Central memory CD8-positive, alpha-beta T cell (primary cell): ENCODE results near the gene MYO9B.

Experiments
- ATAC-seq: fragments of 150-1000 bp; cut with Tn5 transposase; replicated peaks from 2 replicates; pipeline ENCODE4 v1.10.0; 2022; ENCODE audit warnings: mild to moderate bottlenecking, moderate FRiP score, moderate number of reproducible peaks; ENCODE audit not compliant: poor library complexity, severe bottlenecking; ENCODE audit errors: extremely low read depth
- DNase-seq, 2 donors: peaks; one replicate each; pipeline ENCODE4 v3.0.0; 2021; ENCODE audit warnings: low spot score in 2 of 2
- H3K27ac Mint-ChIP-seq: one replicate; pipeline ENCODE4 v1.8.0; 2022; ENCODE audit warnings: low read depth, mild to moderate bottlenecking, moderate library complexity, mixed read lengths
- H3K27me3 Mint-ChIP-seq: one replicate; pipeline ENCODE4 v1.8.0; 2022; ENCODE audit warnings: mixed read lengths
- H3K36me3 Mint-ChIP-seq: one replicate; pipeline ENCODE4 v1.8.0; 2022; ENCODE audit warnings: mild to moderate bottlenecking, moderate library complexity, mixed read lengths; ENCODE audit not compliant: insufficient read depth
- H3K4me1 Mint-ChIP-seq: one replicate; pipeline ENCODE4 v1.8.0; 2022; ENCODE audit warnings: mixed read lengths
- H3K4me3 Mint-ChIP-seq: one replicate; pipeline ENCODE4 v1.8.0; 2022; ENCODE audit warnings: mild to moderate bottlenecking, moderate library complexity, mixed read lengths
- H3K9me3 Mint-ChIP-seq: one replicate; pipeline ENCODE4 v1.8.0; 2022; ENCODE audit warnings: mixed read lengths

MYO9B gene

DNA sequence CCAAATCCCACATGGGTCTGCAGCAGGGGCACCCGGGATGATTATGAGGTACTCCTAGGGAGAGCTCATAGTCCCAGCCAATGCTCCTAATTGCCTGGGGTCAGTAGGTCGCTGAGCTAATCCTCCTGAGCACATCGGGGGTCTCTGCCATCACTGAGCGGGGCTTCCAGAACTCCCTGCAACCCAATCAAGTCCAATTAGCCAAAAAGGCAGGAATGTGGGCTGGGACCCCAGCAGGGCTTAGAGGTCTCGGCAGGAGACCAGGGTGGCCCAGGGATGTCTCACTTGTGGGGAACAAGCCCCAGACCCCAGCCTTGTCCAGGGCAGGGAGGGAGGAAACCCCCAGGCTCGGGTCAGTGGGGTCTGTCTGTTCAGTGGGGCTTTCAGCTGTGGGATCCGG is 31.8 kb upstream of the MYO9B start:
- no peak overlapping the region for H3K4me3 Mint-ChIP-seq
- DNase-seq: no peak
- H3K9me3 Mint-ChIP-seq: no peaks in the 10 kb centered on the region
- peaks cover 35% of the 10 kb centered on the region for H3K27me3 Mint-ChIP-seq
- H3K36me3 Mint-ChIP-seq: no peaks in the 10 kb centered on the region
- H3K4me1 Mint-ChIP-seq: no peaks in the 10 kb centered on the region
- no peak for ATAC-seq
- H3K27ac Mint-ChIP-seq: no peak overlapping the region

DNA sequence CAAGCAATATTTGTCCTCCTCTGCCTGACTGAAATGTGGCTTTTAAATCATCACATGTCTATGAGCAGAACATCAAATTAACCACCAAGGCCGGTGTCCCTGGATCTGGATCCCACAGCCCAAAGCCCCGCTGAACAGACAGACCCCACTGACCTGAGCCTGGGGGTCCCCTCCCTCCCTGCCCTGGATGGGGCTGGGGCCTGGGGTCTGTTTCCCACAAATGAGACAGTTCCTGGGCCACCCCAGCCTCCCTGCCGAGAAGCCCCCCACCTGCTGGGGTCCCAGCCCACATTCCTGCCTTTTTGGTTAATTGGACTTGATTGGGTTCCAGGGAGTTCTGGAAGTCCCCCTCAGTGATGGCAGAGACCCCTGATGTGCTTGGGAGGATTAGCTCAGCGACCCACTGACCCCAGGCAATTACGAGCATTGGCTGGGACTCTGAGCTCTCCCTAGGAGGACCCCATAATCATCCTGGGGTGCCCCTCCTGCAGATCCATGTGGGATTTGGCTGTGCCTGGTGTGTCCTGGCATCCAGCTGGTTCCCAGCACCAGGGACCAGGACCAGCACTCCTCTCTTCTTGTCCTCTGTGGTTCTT is 29.6 kb upstream of the MYO9B start:
- H3K27ac Mint-ChIP-seq: no peak overlapping the region
- DNase-seq (no peak), ATAC-seq (no peak)
- peaks cover 9% of the 10 kb centered on the region for H3K36me3 Mint-ChIP-seq
- peaks cover 12% of the 10 kb centered on the region for H3K27me3 Mint-ChIP-seq
- H3K4me1 Mint-ChIP-seq: no peaks in the 10 kb centered on the region
- no peaks in the 10 kb centered on the region for H3K9me3 Mint-ChIP-seq
- no peak overlapping the region for H3K4me3 Mint-ChIP-seq

DNA sequence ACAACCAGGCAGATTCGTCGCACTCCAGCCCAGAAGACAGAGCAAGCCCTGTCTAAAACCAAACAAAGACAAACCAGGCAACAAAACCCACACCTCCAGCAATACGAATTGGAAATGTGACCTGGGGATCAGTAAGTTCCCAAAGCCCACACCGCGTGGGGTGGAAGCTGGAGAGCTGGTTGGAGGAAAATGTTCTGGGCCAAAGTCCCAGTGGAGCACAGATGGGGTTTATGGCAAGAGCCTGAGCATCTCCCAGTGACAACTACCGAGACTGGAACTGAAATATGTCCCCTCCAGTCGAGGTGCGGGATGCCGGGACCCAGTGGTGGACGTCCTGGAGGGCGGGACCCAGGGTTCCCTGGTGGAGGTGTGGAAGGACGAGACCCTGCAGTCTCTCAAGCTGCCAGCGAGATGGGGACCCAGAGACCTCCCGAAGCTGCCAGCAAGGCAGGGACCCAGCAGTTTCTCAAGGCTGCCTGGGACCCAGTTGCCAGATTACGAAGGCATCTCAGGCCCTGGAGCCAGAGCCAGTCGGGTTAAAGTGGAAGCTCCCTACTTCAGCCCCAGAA is 26.6 kb upstream of the MYO9B start:
- no peaks in the 10 kb centered on the region for H3K9me3 Mint-ChIP-seq
- no peak for ATAC-seq
- DNase-seq: no peak
- H3K27ac Mint-ChIP-seq: no peak overlapping the region
- H3K36me3 Mint-ChIP-seq: peaks cover 17% of the 10 kb centered on the region
- no peak overlapping the region for H3K4me3 Mint-ChIP-seq
- no peaks in the 10 kb centered on the region for H3K27me3 Mint-ChIP-seq
- H3K4me1 Mint-ChIP-seq: no peaks in the 10 kb centered on the region

DNA sequence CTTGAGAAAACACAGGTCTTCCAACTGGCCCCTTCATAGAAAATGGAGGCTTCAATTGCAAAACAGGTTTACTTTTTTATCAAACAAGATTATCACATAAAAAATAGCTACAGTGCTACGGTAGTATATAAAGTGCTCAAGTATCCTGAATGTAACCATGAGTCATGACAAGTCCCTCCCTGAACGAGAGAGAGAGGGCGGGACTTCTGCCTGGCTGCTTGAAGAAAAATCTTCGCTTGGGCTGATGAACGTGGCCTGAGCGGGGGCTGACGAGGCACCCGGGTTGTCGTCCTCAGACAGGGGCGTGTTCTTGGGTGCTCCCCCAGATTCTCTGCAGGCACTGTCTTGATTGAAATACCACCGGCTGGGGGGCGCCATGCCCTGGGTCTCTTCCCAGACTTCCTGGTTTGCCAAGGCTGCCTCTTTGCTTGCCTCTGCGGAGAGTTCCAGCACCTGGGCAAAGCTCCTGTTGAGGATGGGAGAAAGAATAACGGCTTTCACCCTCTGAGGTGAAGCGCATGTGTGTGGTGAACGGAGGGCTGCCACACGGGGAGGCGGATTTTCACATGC is 25.8 kb upstream of the MYO9B start:
- H3K9me3 Mint-ChIP-seq: no peaks in the 10 kb centered on the region
- H3K27ac Mint-ChIP-seq: no peak overlapping the region
- no peaks in the 10 kb centered on the region for H3K4me1 Mint-ChIP-seq
- H3K4me3 Mint-ChIP-seq: no peak overlapping the region
- DNase-seq: no peak
- ATAC-seq: no peak
- H3K36me3 Mint-ChIP-seq: peaks cover 22% of the 10 kb centered on the region
- H3K27me3 Mint-ChIP-seq: no peaks in the 10 kb centered on the region

DNA sequence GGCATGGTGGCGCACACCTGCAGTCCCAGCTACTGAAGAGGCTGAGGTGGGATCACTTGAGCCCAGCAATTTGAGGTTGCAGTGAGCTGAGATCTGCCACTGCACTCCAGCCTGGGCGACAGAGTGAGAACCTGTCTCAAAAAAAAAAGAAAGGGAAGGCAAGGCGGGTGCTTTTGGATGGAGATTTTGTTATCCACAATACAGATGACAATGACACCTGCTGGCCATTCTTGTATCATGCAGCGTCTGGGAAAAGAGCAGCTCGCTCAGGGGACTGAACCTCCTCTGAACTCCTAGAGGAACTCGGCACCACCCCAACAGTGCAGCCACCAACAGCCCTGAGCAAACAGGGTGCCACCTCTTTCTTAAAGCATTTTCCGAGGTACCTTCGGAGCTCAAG is 23.1 kb upstream of the MYO9B start:
- ATAC-seq (no peak), DNase-seq (no peak)
- Mint-ChIP-seq H3K36me3 (peaks cover 30% of the 10 kb centered on the region), H3K4me3 (no peak overlapping the region), H3K27ac (no peak overlapping the region), H3K27me3 (no peaks in the 10 kb centered on the region), H3K4me1 (no peaks in the 10 kb centered on the region), H3K9me3 (no peaks in the 10 kb centered on the region)

DNA sequence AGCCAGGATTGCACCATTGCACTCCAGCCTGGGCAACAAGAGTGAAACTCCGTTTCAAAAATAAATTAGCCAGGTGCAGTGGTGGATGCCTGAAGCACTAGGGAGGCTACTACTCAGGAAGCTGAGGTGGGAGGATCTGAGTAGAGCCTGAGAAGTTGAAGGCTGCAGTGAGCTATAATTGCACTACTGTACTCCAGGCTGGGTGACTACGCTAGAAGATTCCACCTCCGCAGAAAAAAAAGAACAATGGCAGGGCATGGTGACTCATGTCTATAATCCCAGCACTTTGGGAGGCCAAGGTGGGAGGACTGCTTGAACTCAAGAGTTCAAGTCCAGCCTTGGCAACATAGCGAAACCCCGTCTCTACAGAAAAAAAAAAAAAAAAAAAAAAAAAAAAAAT is 20.8 kb upstream of the MYO9B start:
- H3K4me3 Mint-ChIP-seq: no peak overlapping the region

DNA sequence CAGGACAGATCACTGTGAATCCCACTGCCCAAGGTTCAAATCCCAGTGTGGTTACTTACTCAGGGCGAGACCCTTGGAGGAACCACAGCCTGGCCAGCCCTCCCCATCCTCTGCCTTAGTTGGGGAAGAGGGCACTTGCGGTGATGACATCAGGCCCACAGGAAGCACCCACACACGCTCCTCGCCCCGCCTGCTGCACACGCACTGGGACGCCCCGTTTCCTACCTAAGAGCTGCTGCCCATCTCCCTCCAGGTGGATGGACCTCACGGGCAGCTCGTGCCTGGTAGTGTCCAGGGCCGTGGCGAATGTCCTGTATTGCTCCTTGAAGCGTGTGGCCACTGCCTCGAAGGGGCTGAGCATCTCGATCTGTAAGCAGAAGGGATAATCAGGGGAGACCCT is 19.9 kb upstream of the MYO9B start:
- Mint-ChIP-seq H3K9me3 (no peaks in the 10 kb centered on the region), H3K36me3 (peaks cover 33% of the 10 kb centered on the region), H3K4me1 (no peaks in the 10 kb centered on the region), H3K27ac (no peak overlapping the region), H3K4me3 (no peak overlapping the region), H3K27me3 (no peaks in the 10 kb centered on the region)
- no peak for ATAC-seq
- no peak for DNase-seq

More for the DNA sequence above, 20.8 kb upstream of the MYO9B start:
- H3K27ac Mint-ChIP-seq: no peak overlapping the region
- H3K27me3 Mint-ChIP-seq: no peaks in the 10 kb centered on the region
- no peaks in the 10 kb centered on the region for H3K4me1 Mint-ChIP-seq
- no peaks in the 10 kb centered on the region for H3K9me3 Mint-ChIP-seq
- H3K36me3 Mint-ChIP-seq: peaks cover 41% of the 10 kb centered on the region
- ATAC-seq: no peak
- DNase-seq: no peak

DNA sequence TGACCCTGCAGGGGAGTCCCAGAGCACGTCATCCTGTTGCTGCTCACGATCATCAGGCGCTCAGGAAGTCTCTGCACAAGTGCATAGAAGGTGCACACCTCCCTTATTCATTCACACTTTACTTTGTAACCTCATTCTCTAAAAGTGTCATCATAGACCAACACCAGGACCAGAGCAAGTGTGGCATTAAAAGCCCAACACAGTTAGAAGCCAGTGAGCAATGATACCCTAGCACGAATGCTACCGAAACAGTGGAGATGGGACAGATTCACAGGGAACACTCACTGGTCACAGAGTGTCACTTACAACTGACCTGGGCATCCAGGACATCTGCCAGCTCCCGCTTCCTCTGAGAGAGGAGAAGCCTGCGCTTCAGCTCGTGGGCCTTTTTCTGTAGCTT is 17.3 kb upstream of the MYO9B start:
- Mint-ChIP-seq H3K9me3 (no peaks in the 10 kb centered on the region), H3K4me1 (peaks cover 3% of the 10 kb centered on the region), H3K27me3 (no peaks in the 10 kb centered on the region), H3K27ac (no peak overlapping the region), H3K4me3 (no peak overlapping the region), H3K36me3 (peaks cover 28% of the 10 kb centered on the region)
- no peak for ATAC-seq
- DNase-seq: no peak

DNA sequence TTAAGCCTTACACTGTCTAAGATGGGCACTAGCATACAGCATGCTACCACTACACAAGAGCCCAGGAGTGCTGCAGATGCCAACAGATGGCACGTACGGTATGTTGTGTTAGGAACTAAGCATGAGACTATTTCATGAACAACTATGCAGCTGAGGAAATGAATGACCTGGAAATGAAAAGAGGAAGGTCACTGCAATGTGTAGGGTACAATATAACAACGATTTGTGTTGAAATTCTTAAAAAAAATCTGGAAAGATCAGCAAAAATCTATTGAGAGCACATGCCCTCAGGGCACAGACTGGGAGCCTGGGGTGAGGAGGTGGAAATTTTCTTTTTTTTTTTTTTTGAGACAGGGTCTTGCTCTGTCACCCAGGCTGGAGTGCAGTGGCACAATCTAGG is 14.8 kb upstream of the MYO9B start:
- H3K4me3 Mint-ChIP-seq: no peak overlapping the region
- no peaks in the 10 kb centered on the region for H3K27me3 Mint-ChIP-seq
- peaks cover 25% of the 10 kb centered on the region for H3K4me1 Mint-ChIP-seq
- H3K9me3 Mint-ChIP-seq: no peaks in the 10 kb centered on the region
- ATAC-seq (no peak), DNase-seq (no peak)
- no peak overlapping the region for H3K27ac Mint-ChIP-seq
- peaks cover 30% of the 10 kb centered on the region for H3K36me3 Mint-ChIP-seq

DNA sequence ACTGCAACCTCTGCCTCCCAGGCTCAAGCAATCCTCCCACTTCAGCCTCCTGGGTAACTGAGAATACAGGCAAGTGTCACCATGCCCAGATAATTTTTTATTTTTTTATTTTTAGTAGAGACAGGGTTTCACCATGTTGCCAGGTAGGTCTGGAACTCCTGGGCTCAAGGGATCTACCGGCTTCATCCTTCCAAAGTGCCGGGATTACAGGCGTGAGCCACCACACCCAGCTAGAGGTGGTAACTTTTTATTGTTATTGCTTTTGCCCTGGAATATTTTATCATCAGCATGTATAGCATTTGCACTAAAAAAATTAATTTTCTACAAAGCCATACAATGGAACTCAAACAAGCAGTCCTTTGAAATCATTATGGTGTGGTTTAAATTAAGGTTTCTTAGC is 14.4 kb upstream of the MYO9B start:
- H3K4me3 Mint-ChIP-seq: no peak overlapping the region
- no peaks in the 10 kb centered on the region for H3K9me3 Mint-ChIP-seq
- no peaks in the 10 kb centered on the region for H3K27me3 Mint-ChIP-seq
- H3K27ac Mint-ChIP-seq: no peak overlapping the region
- DNase-seq (no peak), ATAC-seq (no peak)
- peaks cover 25% of the 10 kb centered on the region for H3K4me1 Mint-ChIP-seq
- peaks cover 29% of the 10 kb centered on the region for H3K36me3 Mint-ChIP-seq

DNA sequence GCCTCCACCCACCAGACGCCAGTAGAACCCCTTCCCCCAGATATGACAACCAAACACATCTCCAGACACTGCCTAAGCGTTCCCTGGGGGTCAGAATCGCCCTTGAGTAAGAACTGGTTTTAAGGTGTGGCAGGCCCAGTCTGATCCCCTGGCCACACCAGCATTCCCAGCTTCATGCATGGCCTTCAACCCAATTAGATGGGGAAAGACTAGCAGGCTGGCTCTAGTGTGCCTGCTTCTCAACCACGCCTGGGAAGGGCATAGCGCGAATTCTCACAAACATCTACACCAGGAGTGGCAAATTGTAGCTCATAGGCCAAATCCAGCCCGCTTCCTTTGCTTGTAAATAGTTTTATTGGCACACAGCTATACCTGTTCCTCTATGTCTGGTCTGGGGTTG is 13.9 kb upstream of the MYO9B start:
- Mint-ChIP-seq H3K27me3 (no peaks in the 10 kb centered on the region), H3K4me1 (peaks cover 30% of the 10 kb centered on the region), H3K27ac (no peak overlapping the region), H3K36me3 (peaks cover 26% of the 10 kb centered on the region), H3K4me3 (no peak overlapping the region), H3K9me3 (no peaks in the 10 kb centered on the region)
- ATAC-seq (no peak), DNase-seq (no peak)

DNA sequence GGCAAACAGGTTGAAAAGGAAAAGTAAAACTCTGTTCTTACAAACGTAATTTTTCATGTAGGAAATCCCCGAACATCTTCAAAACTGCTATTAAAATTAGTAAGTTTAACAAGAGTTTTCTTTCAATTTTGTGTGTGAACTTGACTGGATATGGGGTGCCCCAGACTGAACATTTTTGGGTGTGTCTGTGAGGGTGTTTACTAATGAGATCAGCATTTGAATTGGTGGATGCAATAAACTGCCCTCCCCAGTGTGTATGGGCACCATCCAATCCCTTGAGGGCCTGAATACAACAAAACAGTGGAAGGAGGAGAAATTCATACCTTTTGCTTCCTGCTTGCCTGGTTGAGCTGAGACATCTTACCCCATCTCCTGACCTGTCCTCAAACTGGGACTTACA is 12.1 kb upstream of the MYO9B start:
- no peaks in the 10 kb centered on the region for H3K9me3 Mint-ChIP-seq
- no peak for DNase-seq
- peaks cover 23% of the 10 kb centered on the region for H3K36me3 Mint-ChIP-seq
- ATAC-seq: no peak
- H3K4me3 Mint-ChIP-seq: no peak overlapping the region
- peaks cover 40% of the 10 kb centered on the region for H3K4me1 Mint-ChIP-seq
- no peak overlapping the region for H3K27ac Mint-ChIP-seq
- no peaks in the 10 kb centered on the region for H3K27me3 Mint-ChIP-seq

DNA sequence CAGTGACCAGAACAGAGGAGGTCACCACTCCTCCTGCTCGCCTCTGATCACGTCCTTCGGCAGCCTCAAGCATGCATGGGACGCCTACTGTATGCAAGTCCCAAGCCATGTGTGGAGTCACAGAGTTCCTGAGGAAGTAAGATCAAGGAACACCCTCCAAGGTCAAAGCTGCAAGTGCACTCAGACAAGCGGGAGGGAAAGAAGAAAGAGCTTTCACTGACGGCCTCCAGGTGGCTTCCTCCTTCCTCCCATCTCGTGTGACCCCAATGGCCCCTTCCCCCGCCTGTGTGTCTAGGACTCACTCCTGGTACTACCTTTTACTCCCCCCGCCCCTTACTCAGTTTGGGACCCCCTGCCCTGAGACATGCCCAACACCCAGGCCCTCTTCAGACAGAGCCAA is 6.4 kb upstream of the MYO9B start:
- H3K9me3 Mint-ChIP-seq: no peaks in the 10 kb centered on the region
- no peak for ATAC-seq
- no peak for DNase-seq
- H3K4me3 Mint-ChIP-seq: no peak overlapping the region
- H3K36me3 Mint-ChIP-seq: peaks cover 17% of the 10 kb centered on the region
- no peaks in the 10 kb centered on the region for H3K27me3 Mint-ChIP-seq
- no peak overlapping the region for H3K27ac Mint-ChIP-seq
- H3K4me1 Mint-ChIP-seq: peaks cover 48% of the 10 kb centered on the region
